GM18499 (cell line): ENCODE results near the gene ZNF543.
"Not testable (repeated sequence)": the region's sequence is repeated elsewhere in the genome, so short reads cannot be mapped to it uniquely, and the experiment has no call there.

ENCODE experiments used
- ATAC-seq: cut with Tn5 transposase; IDR thresholded peaks from one replicate; pipeline ENCODE4 v1.9.1; 2021; ENCODE audit warnings: moderate number of reproducible peaks; ENCODE audit not compliant: insufficient read depth, unreplicated experiment

Gene ZNF543

GRCh38 chr19:57320180-57321084 is at the start of gene ZNF543:
TSS of gene ZNF543 (plus strand) at chr19:57320472. CDS start at chr19:57320854, 382 bp downstream.
- ATAC-seq, result no peak

GRCh38 chr19:57271280-57271679 is 49.0 kb upstream of the ZNF543 start:
- no peak for ATAC-seq

- no peak for ATAC-seq
These were observed 47.3 kb upstream of the ZNF543 start for GRCh38 chr19:57273014-57273413.

GRCh38 chr19:57276430-57276829 is 43.8 kb upstream of the ZNF543 start:
- ATAC-seq, result no peak

GRCh38 chr19:57278481-57278880 is 41.8 kb upstream of the ZNF543 start:
- not testable (repeated sequence) for ATAC-seq

- peak; percentile 43 for ATAC-seq
These were observed 40.7 kb upstream of the ZNF543 start for GRCh38 chr19:57279418-57280164.

- ATAC-seq, result peak; percentile 37
These were observed 39.9 kb upstream of the ZNF543 start, which contains the start of gene ZNF460 for GRCh38 chr19:57280165-57280961. TSS of gene ZNF460 (plus strand) at chr19:57280485. CDS start at chr19:57280807, 322 bp downstream.

- ATAC-seq, result no peak
These were observed 39.3 kb upstream of the ZNF543 start for GRCh38 chr19:57280962-57281400.

- no peak for ATAC-seq
These were observed 38.1 kb upstream of the ZNF543 start for GRCh38 chr19:57282011-57282643.

- no peak for ATAC-seq
These were observed 31.9 kb upstream of the ZNF543 start for GRCh38 chr19:57288373-57288772.

- ATAC-seq, result no peak
These were observed 29.3 kb upstream of the ZNF543 start for GRCh38 chr19:57290970-57291369.

GRCh38 chr19:57292547-57292946 is 27.7 kb upstream of the ZNF543 start:
- no peak for ATAC-seq

GRCh38 chr19:57293719-57294118 is 26.6 kb upstream of the ZNF543 start:
- no peak for ATAC-seq

GRCh38 chr19:57302020-57302465 is 18.2 kb upstream of the ZNF543 start:
- no peak for ATAC-seq

- ATAC-seq, result no peak
These were observed 17.4 kb upstream of the ZNF543 start for GRCh38 chr19:57302727-57303401.

- ATAC-seq, result no peak
These were observed 15.2 kb upstream of the ZNF543 start for GRCh38 chr19:57305056-57305455.

- ATAC-seq, result no peak
These were observed 11.8 kb upstream of the ZNF543 start for GRCh38 chr19:57308514-57308913.

- ATAC-seq, result no peak
These were observed 9.5 kb upstream of the ZNF543 start for GRCh38 chr19:57310792-57311191.

- no peak for ATAC-seq
These were observed 6.1 kb upstream of the ZNF543 start for GRCh38 chr19:57314146-57314545.
